ENCODE measurements around the gene APBA1. TPM values are rescaled to one million over a fixed set of nuclear protein-coding genes. Genes with fewer than 3 reads are reported as not detected.
A peak's percentile ranks its signal among the peaks of the same experiment; 100 is the strongest.
"Not testable (repeated sequence)": the region's sequence is repeated elsewhere in the genome, so short reads cannot be mapped to it uniquely, and the experiment has no call there.

APBA1 gene
- total and polyA plus RNA-seq, 8 donors = 2.4 to 17.9 (median 11.4) TPM

GRCh38 chr9:69445251-69445650 lies 226.9 kb downstream of the APBA1 start:
- Histone ChIP-seq H3K9me3 (no peaks in the 10 kb centered on the region), H3K36me3 (no peaks in the 10 kb centered on the region), H3K27me3 (no peaks in the 10 kb centered on the region), H3K4me1 (no peaks in the 10 kb centered on the region), H3K4me3 (no peak overlapping the region), H3K27ac (no peak overlapping the region)
- no peak for TF ChIP-seq CTCF (IDR thresholded peaks at IDR 0.05)
- intact Hi-C loops (cut with DNase I) = no loop called here
- no peak for ATAC-seq
- DNase-seq = no peak

GRCh38 chr9:69444791-69445190 lies 227.4 kb downstream of the APBA1 start:
- Histone ChIP-seq H3K27ac (no peak overlapping the region), H3K36me3 (no peaks in the 10 kb centered on the region), H3K27me3 (no peaks in the 10 kb centered on the region), H3K4me1 (no peaks in the 10 kb centered on the region), H3K9me3 (no peaks in the 10 kb centered on the region), H3K4me3 (no peak overlapping the region)
- ATAC-seq = no peak
- intact Hi-C loops (cut with DNase I) = no loop called here
- DNase-seq = no peak
- TF ChIP-seq CTCF (IDR thresholded peaks at IDR 0.05) = no peak

GRCh38 chr9:69444021-69444420 lies 228.2 kb downstream of the APBA1 start:
- Histone ChIP-seq H3K36me3 (no peaks in the 10 kb centered on the region), H3K4me3 (no peak overlapping the region), H3K4me1 (no peaks in the 10 kb centered on the region), H3K27ac (no peak overlapping the region), H3K9me3 (no peaks in the 10 kb centered on the region), H3K27me3 (no peaks in the 10 kb centered on the region)
- intact Hi-C loops (cut with DNase I) = no loop called here
- ATAC-seq (no peak), DNase-seq (no peak)
- no peak for TF ChIP-seq CTCF (IDR thresholded peaks at IDR 0.05)

- H3K36me3 ChIP-seq = no peaks in the 10 kb centered on the region
- intact Hi-C loops (cut with DNase I) = no loop called here
- TF ChIP-seq CTCF (IDR thresholded peaks at IDR 0.05) = no peak
- no peak overlapping the region for H3K27ac ChIP-seq
- no peaks in the 10 kb centered on the region for H3K9me3 ChIP-seq
- no peak for ATAC-seq
- H3K27me3 ChIP-seq = no peaks in the 10 kb centered on the region
- H3K4me1 ChIP-seq = no peaks in the 10 kb centered on the region
- no peak overlapping the region for H3K4me3 ChIP-seq
- no peak for DNase-seq
Measured at GRCh38 chr9:69443178-69443577, 229.0 kb downstream of the APBA1 start.

- no peak overlapping the region for H3K27ac ChIP-seq
- ATAC-seq = peak; percentile 42
- H3K9me3 ChIP-seq = no peaks in the 10 kb centered on the region
- no peaks in the 10 kb centered on the region for H3K36me3 ChIP-seq
- H3K4me1 ChIP-seq = no peaks in the 10 kb centered on the region
- no peaks in the 10 kb centered on the region for H3K27me3 ChIP-seq
- no peak overlapping the region for H3K4me3 ChIP-seq
- intact Hi-C loops (cut with DNase I) = no loop called here
- DNase-seq = no peak
- TF ChIP-seq CTCF (IDR thresholded peaks at IDR 0.05) = no peak
Measured at GRCh38 chr9:69442486-69442885, 229.7 kb downstream of the APBA1 start.

GRCh38 chr9:69440254-69440955 lies 231.8 kb downstream of the APBA1 start:
- H3K36me3 ChIP-seq; H3K4me3 ChIP-seq; intact Hi-C loops (cut with DNase I); H3K27ac ChIP-seq; H3K9me3 ChIP-seq; H3K27me3 ChIP-seq; ATAC-seq; H3K4me1 ChIP-seq: not testable (repeated sequence)
- peak in 1 of 4 donors; percentile 59 for DNase-seq

- ATAC-seq; intact Hi-C loops (cut with DNase I); H3K4me3 ChIP-seq; H3K9me3 ChIP-seq; H3K4me1 ChIP-seq; H3K36me3 ChIP-seq; H3K27ac ChIP-seq; H3K27me3 ChIP-seq; DNase-seq: not testable (repeated sequence)
Measured at GRCh38 chr9:69439654-69440053, 232.5 kb downstream of the APBA1 start.
